SU-DHL-6 (cell line): ENCODE data around the gene CENPB.

Source experiments
- CTCF ChIP-seq: fragments of 200-600 bp; sonication (generic); IDR thresholded peaks from one replicate; pipeline ENCODE4 v1.5.1; 2017; ENCODE audit warnings: antibody characterized with exemption, mild to moderate bottlenecking, low read length, moderate library complexity; ENCODE audit not compliant: insufficient read depth, poor library complexity, severe bottlenecking
- EZH2phosphoT487 ChIP-seq: fragments of 200-600 bp; sonication (generic), shearing (Covaris generic); conservative IDR thresholded peaks from 2 replicates; pipeline ENCODE4 v1.6.1; 2018; ENCODE audit warnings: mild to moderate bottlenecking, antibody characterized with exemption, low read length, moderate library complexity, mixed read lengths

- TF ChIP-seq CTCF (no peak), EZH2phosphoT487 (no peak)
Measured at GRCh38 chr20:3752386-3752759, 34.2 kb downstream of the CENPB start.
